Naive thymus-derived CD4-positive, alpha-beta T cell (primary cell): ENCODE data around the gene ZNF546. TPM values are rescaled to one million over a fixed set of nuclear protein-coding genes. Genes with fewer than 3 reads are reported as not detected.
A peak's percentile ranks its signal among the peaks of the same experiment; 100 is the strongest.

Experiments used
- ATAC-seq: fragments of 150-1000 bp; cut with Tn5 transposase; 2 replicates; pipeline ENCODE4 v1.10.0; 2021; ENCODE audit warnings: mild to moderate bottlenecking, moderate library complexity
- CTCF ChIA-PET: fragments of 350-600 bp; sonication (Branson Sonifier 250); formaldehyde crosslinking; loops from one replicate; lab custom pipeline; 2021; ENCODE audit warnings: antibody characterized with exemption; lab: Charles Lee
- POLR2A ChIA-PET: fragments of 350-600 bp; sonication (Branson Sonifier 250); formaldehyde crosslinking; loops from one replicate; lab custom pipeline; 2021; ENCODE audit warnings: antibody characterized with exemption, inconsistent platforms; lab: Charles Lee
- DNase-seq, 9 donors: peaks; one replicate each; pipeline versions ENCODE4 v3.0.0 to v3.0.0-alpha.2; 2020 to 2022; ENCODE audit warnings: mixed read lengths in 1 of 9
- H3K27ac ChIP-seq: one replicate; pipeline ENCODE4 v1.7.0; 2013; ENCODE audit warnings: mild to moderate bottlenecking, low read depth, low read length, moderate library complexity
- H3K27me3 ChIP-seq, 2 donors: one replicate each; pipeline ENCODE4 v1.7.0; 2013; ENCODE audit warnings: low read length in 2 of 2, mild to moderate bottlenecking in 2 of 2, moderate library complexity in 2 of 2; ENCODE audit not compliant: control insufficient read depth in 2 of 2, insufficient read depth in 2 of 2
- H3K36me3 ChIP-seq, 3 experiments: 1 replicate in 2 of 3; 2 replicates in 1 of 3; pipeline ENCODE4 v1.7.0; 2013; ENCODE audit warnings: low read length in 3 of 3, mild to moderate bottlenecking in 3 of 3, moderate library complexity in 1 of 3; ENCODE audit not compliant: insufficient read depth in 3 of 3, control insufficient read depth in 2 of 3
- H3K4me1 ChIP-seq, 2 donors: one replicate each; pipeline ENCODE4 v1.7.0; 2013; ENCODE audit warnings: low read length in 2 of 2, mild to moderate bottlenecking in 2 of 2, moderate library complexity in 1 of 2; ENCODE audit not compliant: control insufficient read depth in 2 of 2, insufficient read depth in 2 of 2
- H3K4me3 ChIP-seq: 2 replicates; pipeline ENCODE4 v1.7.0; 2013; ENCODE audit warnings: mild to moderate bottlenecking, low read length
- H3K9me3 ChIP-seq, 3 experiments: 1 replicate in 2 of 3; 2 replicates in 1 of 3; pipeline ENCODE4 v1.7.0; 2013; ENCODE audit warnings: low read length in 3 of 3; ENCODE audit not compliant: control insufficient read depth in 2 of 3
- H3K27ac Mint-ChIP-seq, 9 donors: one replicate each; pipeline ENCODE4 v1.8.0; 2020 to 2022; ENCODE audit warnings: mixed read lengths in 9 of 9, mild to moderate bottlenecking in 8 of 9, moderate library complexity in 5 of 9, inconsistent platforms in 2 of 9
- H3K27me3 Mint-ChIP-seq, 5 donors: one replicate each; pipeline ENCODE4 v1.8.0; 2021 to 2022; ENCODE audit warnings: mixed read lengths in 5 of 5, mild to moderate bottlenecking in 1 of 5
- H3K36me3 Mint-ChIP-seq, 5 donors: one replicate each; pipeline ENCODE4 v1.8.0; 2020 to 2022; ENCODE audit warnings: mixed read lengths in 5 of 5, mild to moderate bottlenecking in 3 of 5, inconsistent platforms in 1 of 5
- H3K4me1 Mint-ChIP-seq, 7 donors: one replicate each; pipeline ENCODE4 v1.8.0; 2020 to 2022; ENCODE audit warnings: mixed read lengths in 7 of 7, mild to moderate bottlenecking in 3 of 7, inconsistent platforms in 1 of 7
- H3K4me3 Mint-ChIP-seq, 10 donors: one replicate each; pipeline ENCODE4 v1.8.0; 2020 to 2022; ENCODE audit warnings: mild to moderate bottlenecking in 10 of 10, mixed read lengths in 10 of 10, moderate library complexity in 6 of 10, inconsistent platforms in 2 of 10
- H3K9me3 Mint-ChIP-seq, 11 donors: one replicate each; pipeline ENCODE4 v1.8.0; 2020 to 2022; ENCODE audit warnings: mixed read lengths in 11 of 11, mild to moderate bottlenecking in 4 of 11, inconsistent platforms in 1 of 11, moderate library complexity in 1 of 11
- intact Hi-C, 2 donors: fragments of 100-400 bp; cut with micrococcal nuclease; formaldehyde crosslinking; loops; one replicate each; pipeline ENCODE4 v1.15.1; 2023
- polyA plus RNA-seq, 2 donors: library from polyadenylated mRNA; unstranded; fragments of 300-500 nt; fragmentation: Illumina TruSeq; gene quantifications; one replicate each; pipeline ENCODE4 v1.2.3, GENCODE V29; 2021
- total RNA-seq, 6 experiments: library from RNA in 5 of 6; stranded (reverse) in 5 of 6; gene quantifications; 1 replicate in 5 of 6; 2 replicates in 1 of 6; pipeline ENCODE4 v1.2.3 and lab custom pipeline; 2021 to 2026

ZNF546 gene
- total and polyA plus RNA-seq, 7 experiments from 2014 or later: 4.7 to 24.8 (median 7.5) TPM

DNA sequence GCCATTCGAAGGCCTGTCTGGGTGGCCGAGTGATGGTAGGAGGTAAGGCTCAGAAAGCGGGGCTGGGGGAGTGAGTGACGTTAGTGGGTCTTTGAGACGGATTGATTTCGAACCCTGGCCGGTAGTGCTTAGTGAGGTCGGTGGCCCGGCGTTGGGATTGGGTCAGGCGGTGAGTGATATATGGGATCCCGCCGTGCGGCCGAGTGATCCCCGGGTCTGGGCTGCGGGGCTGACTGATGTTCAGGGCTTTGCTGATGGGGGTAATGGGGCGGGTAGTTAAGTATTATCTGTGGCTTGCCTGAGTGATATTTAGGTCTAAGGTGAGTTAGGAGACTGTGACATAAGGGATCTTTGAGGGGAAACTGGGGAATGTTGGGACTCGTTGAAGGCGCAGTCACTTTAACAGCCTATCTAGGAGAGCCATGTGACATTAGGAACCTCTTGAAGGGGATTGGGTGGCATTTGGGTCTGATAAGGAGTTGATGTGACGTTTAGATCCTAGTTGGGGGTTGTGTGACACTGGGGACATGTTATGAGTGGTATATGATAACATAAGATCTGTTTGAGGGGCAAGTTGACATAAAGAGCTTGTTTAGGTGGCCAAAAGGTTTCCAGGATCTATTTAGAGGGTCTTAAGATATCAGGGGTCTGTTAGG lies 25.4 kb upstream of the ZNF546 start:
- peaks cover 39 to 61% (median 53%) of the 10 kb centered on the region in 7 donors for H3K4me1 Mint-ChIP-seq
- Histone ChIP-seq H3K4me3 (peak overlapping the region; percentile 88), H3K36me3 (peaks cover 0 to 37% (median 5%) of the 10 kb centered on the region in 3 experiments), H3K9me3 (no peaks in the 10 kb centered on the region), H3K4me1 (peaks cover 27 to 32% of the 10 kb centered on the region in 2 donors), H3K27ac (peak overlapping the region; percentile 95), H3K27me3 (no peaks in the 10 kb centered on the region)
- no peaks in the 10 kb centered on the region for H3K27me3 Mint-ChIP-seq
- H3K36me3 Mint-ChIP-seq: peaks cover 0 to 46% (median 23%) of the 10 kb centered on the region in 5 donors
- POLR2A ChIA-PET: interaction anchor here (0.8 to 3.8 kb wide), 17 partner anchors 8 to 138 kb away, joined by 3 to 91 read pairs (median 16); partner anchors contain the start of genes DYRK1B, FCGBP, ZNF546 and ZNF780A
- peak in 1 of 9 donors; percentile 4 for DNase-seq
- peak overlapping the region; percentile 92 to 100 (median 94) for H3K4me3 Mint-ChIP-seq
- H3K27ac Mint-ChIP-seq: peak overlapping the region; percentile 95 to 99 (median 97)
- intact Hi-C loops: loop anchor here (1.0 to 10.0 kb wide), 18 partner anchors 25 to 743 kb away; partner anchors contain the start of genes DYRK1B (in 2 of the 2), MAP3K10 (in 2 of the 2), SERTAD3 (in 2 of the 2) and ZNF780A (in 2 of the 2)
- ATAC-seq: no peak
- CTCF ChIA-PET: interaction anchor here (0.6 to 4.5 kb wide), 29 partner anchors 7 to 426 kb away, joined by 3 to 54 read pairs (median 8); partner anchors contain the start of genes FBL, ZNF546 and ZNF780A
- peaks cover 0 to 3% (median 0%) of the 10 kb centered on the region in 11 donors for H3K9me3 Mint-ChIP-seq

GRCh38 chr19:39974377-39975155 lies 22.3 kb upstream of the ZNF546 start:
- H3K27ac Mint-ChIP-seq: peak overlapping the region in 3 of 9 donors; percentile 49 to 59 (median 57)

DNA sequence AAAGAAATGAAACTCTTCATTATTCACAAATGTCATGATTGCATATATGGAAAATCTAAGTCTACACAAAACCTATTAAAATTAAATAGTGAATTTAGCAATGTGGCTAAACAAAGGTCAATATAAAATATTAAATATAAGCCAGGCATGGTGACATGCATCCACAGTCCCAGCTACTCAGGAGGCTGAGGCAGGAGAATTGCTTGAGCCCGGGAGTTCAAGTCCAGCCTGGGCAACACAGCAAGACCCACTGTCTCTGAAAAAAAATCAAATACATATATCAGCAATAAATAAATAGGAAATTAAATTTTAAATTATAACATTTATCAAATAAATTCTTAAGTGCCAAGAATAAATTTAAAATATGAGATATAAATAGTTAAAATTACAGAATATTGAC lies 14.0 kb upstream of the ZNF546 start:
- H3K4me1 Mint-ChIP-seq: peaks cover 2 to 22% (median 11%) of the 10 kb centered on the region in 7 donors
- peaks cover 4 to 46% (median 28%) of the 10 kb centered on the region in 11 donors for H3K9me3 Mint-ChIP-seq
- H3K4me3 ChIP-seq: no peak overlapping the region
- H3K27ac ChIP-seq: no peak overlapping the region
- H3K27ac Mint-ChIP-seq: no peak overlapping the region
- peaks cover 7 to 49% (median 11%) of the 10 kb centered on the region in 3 experiments for H3K36me3 ChIP-seq
- H3K4me3 Mint-ChIP-seq: no peak overlapping the region
- H3K4me1 ChIP-seq: no peaks in the 10 kb centered on the region
- H3K36me3 Mint-ChIP-seq: peaks cover 23 to 86% (median 77%) of the 10 kb centered on the region in 5 donors
- peaks cover 4 to 12% (median 7%) of the 10 kb centered on the region in 3 experiments for H3K9me3 ChIP-seq
- no peaks in the 10 kb centered on the region for H3K27me3 Mint-ChIP-seq
- H3K27me3 ChIP-seq: no peaks in the 10 kb centered on the region
- POLR2A ChIA-PET: no interaction called here
- no peak for DNase-seq
- intact Hi-C loops: no loop called here
- CTCF ChIA-PET: no interaction called here
- ATAC-seq: no peak

More at GRCh38 chr19:39974377-39975155, 22.3 kb upstream of the ZNF546 start:
- Histone ChIP-seq H3K9me3 (no peaks in the 10 kb centered on the region), H3K4me1 (peaks cover 17% of the 10 kb centered on the region in 2 donors), H3K27ac (no peak overlapping the region), H3K4me3 (no peak overlapping the region), H3K27me3 (no peaks in the 10 kb centered on the region), H3K36me3 (peaks cover 5 to 64% (median 6%) of the 10 kb centered on the region in 3 experiments)
- Mint-ChIP-seq H3K27me3 (no peaks in the 10 kb centered on the region), H3K36me3 (peaks cover 4 to 62% (median 41%) of the 10 kb centered on the region in 5 donors), H3K4me1 (peaks cover 26 to 48% (median 34%) of the 10 kb centered on the region in 7 donors), H3K9me3 (peaks cover 0 to 1% (median 0%) of the 10 kb centered on the region in 11 donors), H3K4me3 (no peak overlapping the region)
- ChIA-PET POLR2A (no interaction called here), CTCF (no interaction called here)
- intact Hi-C loops: loop anchor here (5.0 to 10.0 kb wide), 7 partner anchors 62 to 740 kb away; partner anchors contain the start of genes SERTAD3 (in 2 of the 2), CCNP (in 1 of the 2), COQ8B (in 1 of the 2) and DYRK1B (in 1 of the 2)
- no peak for ATAC-seq
- no peak for DNase-seq

DNA sequence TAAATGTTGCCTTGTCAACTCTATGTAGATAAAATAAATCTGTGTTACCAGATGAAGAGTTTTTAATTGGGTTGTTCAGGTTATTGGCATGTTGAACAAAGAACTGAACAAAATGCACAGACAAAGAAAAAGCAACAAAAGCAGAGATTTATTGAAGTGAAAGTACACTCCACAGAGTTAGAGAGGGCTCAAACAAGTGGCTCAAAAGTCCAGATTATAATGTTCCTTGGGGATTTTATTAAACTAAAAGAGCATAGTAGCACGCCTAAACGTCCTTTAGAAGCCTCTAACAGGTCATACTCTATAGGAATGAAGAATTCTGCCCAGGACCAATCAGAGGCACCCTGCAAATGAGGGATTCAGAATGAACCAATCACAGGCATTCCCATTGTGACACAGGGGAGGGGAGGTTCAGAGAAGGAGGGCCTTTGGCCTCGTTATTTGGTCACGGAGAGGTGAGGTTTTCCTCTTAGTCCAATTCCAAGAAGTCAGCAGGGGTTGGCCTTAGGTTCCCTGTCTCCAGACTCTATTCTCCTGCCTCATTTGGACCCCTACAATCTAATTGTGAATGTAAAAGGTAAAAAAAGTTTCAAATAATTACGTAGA lies 13.1 kb upstream of the ZNF546 start:
- intact Hi-C loops: loop anchor here in 1 of 2 donors (1.0 kb wide), 1 partner anchor 37 kb away; no protein-coding TSS in a partner anchor
- no peak overlapping the region for H3K4me3 Mint-ChIP-seq
- no peak overlapping the region for H3K27ac ChIP-seq
- ATAC-seq (no peak), DNase-seq (no peak)
- peaks cover 23 to 79% (median 72%) of the 10 kb centered on the region in 5 donors for H3K36me3 Mint-ChIP-seq
- H3K27me3 ChIP-seq: no peaks in the 10 kb centered on the region
- peaks cover 2 to 23% (median 12%) of the 10 kb centered on the region in 7 donors for H3K4me1 Mint-ChIP-seq
- ChIA-PET POLR2A (interaction anchor here (0.6 kb wide), 1 partner anchor 31 kb away, joined by 3 read pairs; no protein-coding TSS in a partner anchor), CTCF (no interaction called here)
- H3K27ac Mint-ChIP-seq: peak overlapping the region in 3 of 9 donors; percentile 4 to 76 (median 62)
- H3K36me3 ChIP-seq: peaks cover 5 to 39% (median 7%) of the 10 kb centered on the region in 3 experiments
- no peaks in the 10 kb centered on the region for H3K27me3 Mint-ChIP-seq
- H3K9me3 ChIP-seq: peaks cover 4 to 12% (median 7%) of the 10 kb centered on the region in 3 experiments
- H3K9me3 Mint-ChIP-seq: peaks cover 4 to 51% (median 30%) of the 10 kb centered on the region in 11 donors
- no peak overlapping the region for H3K4me3 ChIP-seq
- no peaks in the 10 kb centered on the region for H3K4me1 ChIP-seq

DNA sequence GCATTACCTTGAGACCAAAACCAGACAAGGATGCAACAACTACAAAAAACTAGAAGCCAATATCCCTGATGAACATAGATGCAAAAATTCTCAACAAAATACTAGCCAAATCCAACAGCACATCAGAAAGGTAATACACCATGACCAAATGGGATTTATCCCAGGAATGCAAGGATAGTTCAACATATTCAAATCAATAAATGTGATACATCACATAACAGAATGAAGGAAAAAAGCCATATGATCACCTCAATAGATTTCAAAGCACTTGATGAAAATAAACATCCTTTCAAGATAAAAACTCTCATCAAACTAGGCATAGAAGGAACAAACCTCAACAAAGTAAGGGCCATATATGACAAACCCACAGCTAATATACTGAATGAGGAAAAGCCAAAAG lies 10.2 kb upstream of the ZNF546 start:
- CTCF ChIA-PET: interaction anchor here (0.6 kb wide), 1 partner anchor 213 kb away, joined by 3 read pairs; no protein-coding TSS in a partner anchor
- no peak for DNase-seq
- no peaks in the 10 kb centered on the region for H3K27me3 Mint-ChIP-seq
- intact Hi-C loops: no loop called here
- Histone ChIP-seq H3K36me3 (peaks cover 0 to 12% (median 0%) of the 10 kb centered on the region in 3 experiments), H3K27me3 (no peaks in the 10 kb centered on the region), H3K4me3 (no peak overlapping the region), H3K4me1 (peaks cover 0 to 4% of the 10 kb centered on the region in 2 donors), H3K27ac (no peak overlapping the region), H3K9me3 (peaks cover 4 to 12% (median 7%) of the 10 kb centered on the region in 3 experiments)
- peaks cover 5 to 47% (median 36%) of the 10 kb centered on the region in 7 donors for H3K4me1 Mint-ChIP-seq
- POLR2A ChIA-PET: interaction anchor here (1.2 to 1.3 kb wide), 2 partner anchors 10 to 16 kb away, joined by 3 to 7 read pairs; partner anchors contain the start of gene ZNF546
- no peak overlapping the region for H3K4me3 Mint-ChIP-seq
- ATAC-seq: no peak
- H3K9me3 Mint-ChIP-seq: peaks cover 4 to 51% (median 31%) of the 10 kb centered on the region in 11 donors
- H3K36me3 Mint-ChIP-seq: peaks cover 19 to 61% (median 51%) of the 10 kb centered on the region in 5 donors
- no peak overlapping the region for H3K27ac Mint-ChIP-seq
